Measurements from ENCODE around the gene MAP1LC3B.
"Not testable (repeated sequence)": the region's sequence is repeated elsewhere in the genome, so short reads cannot be mapped to it uniquely, and the experiment has no call there.

MAP1LC3B gene

GRCh38 chr16:87360862-87361610, 31.1 kb upstream of the MAP1LC3B start:
- DNase-seq (ENCODE audit: low spot score), result no peak

GRCh38 chr16:87361916-87362619, 30.1 kb upstream of the MAP1LC3B start:
- no peak for DNase-seq (ENCODE audit: low spot score)

GRCh38 chr16:87362828-87363559, 29.1 kb upstream of the MAP1LC3B start:
- not testable (repeated sequence) for DNase-seq (ENCODE audit: low spot score)

GRCh38 chr16:87363771-87364455, 28.2 kb upstream of the MAP1LC3B start:
- no peak for DNase-seq (ENCODE audit: low spot score)

- DNase-seq (ENCODE audit: low spot score), result no peak
Observed at GRCh38 chr16:87365021-87365713, 27.0 kb upstream of the MAP1LC3B start.

- no peak for DNase-seq (ENCODE audit: low spot score)
Observed at GRCh38 chr16:87366288-87366687, 25.8 kb upstream of the MAP1LC3B start.

- DNase-seq (ENCODE audit: low spot score), result no peak
Observed at GRCh38 chr16:87366930-87367329, 25.2 kb upstream of the MAP1LC3B start.

- DNase-seq (ENCODE audit: low spot score), result no peak
Observed at GRCh38 chr16:87367529-87367928, 24.6 kb upstream of the MAP1LC3B start.

GRCh38 chr16:87368029-87368770, 23.9 kb upstream of the MAP1LC3B start:
- DNase-seq (ENCODE audit: low spot score), result no peak

- no peak for DNase-seq (ENCODE audit: low spot score)
Observed at GRCh38 chr16:87369117-87369765, 22.9 kb upstream of the MAP1LC3B start.

- DNase-seq (ENCODE audit: low spot score), result no peak
Observed at GRCh38 chr16:87369796-87370719, 22.1 kb upstream of the MAP1LC3B start.

- no peak for DNase-seq (ENCODE audit: low spot score)
Observed at GRCh38 chr16:87371261-87371866, 20.8 kb upstream of the MAP1LC3B start.

GRCh38 chr16:87372305-87372704, 19.8 kb upstream of the MAP1LC3B start:
- DNase-seq (ENCODE audit: low spot score), result no peak

- DNase-seq (ENCODE audit: low spot score), result no peak
Observed at GRCh38 chr16:87374313-87374712, 17.8 kb upstream of the MAP1LC3B start.

GRCh38 chr16:87375426-87376135, 16.6 kb upstream of the MAP1LC3B start:
- DNase-seq (ENCODE audit: low spot score), result no peak

- DNase-seq (ENCODE audit: low spot score), result no peak
Observed at GRCh38 chr16:87376660-87377059, 15.5 kb upstream of the MAP1LC3B start.

GRCh38 chr16:87379312-87379752, 12.8 kb upstream of the MAP1LC3B start:
- DNase-seq (ENCODE audit: low spot score), result not testable (repeated sequence)

- no peak for DNase-seq (ENCODE audit: low spot score)
Observed at GRCh38 chr16:87380403-87380802, 11.7 kb upstream of the MAP1LC3B start.

Measured in globus pallidus (tissue), 1 donor.